ENCODE results near the gene GATD1. TPM values are rescaled to one million over a fixed set of nuclear protein-coding genes. Genes with fewer than 3 reads are reported as not detected.

Gene GATD1
- 60.3 and 63.3 TPM in 2 replicates for total RNA-seq

DNA sequence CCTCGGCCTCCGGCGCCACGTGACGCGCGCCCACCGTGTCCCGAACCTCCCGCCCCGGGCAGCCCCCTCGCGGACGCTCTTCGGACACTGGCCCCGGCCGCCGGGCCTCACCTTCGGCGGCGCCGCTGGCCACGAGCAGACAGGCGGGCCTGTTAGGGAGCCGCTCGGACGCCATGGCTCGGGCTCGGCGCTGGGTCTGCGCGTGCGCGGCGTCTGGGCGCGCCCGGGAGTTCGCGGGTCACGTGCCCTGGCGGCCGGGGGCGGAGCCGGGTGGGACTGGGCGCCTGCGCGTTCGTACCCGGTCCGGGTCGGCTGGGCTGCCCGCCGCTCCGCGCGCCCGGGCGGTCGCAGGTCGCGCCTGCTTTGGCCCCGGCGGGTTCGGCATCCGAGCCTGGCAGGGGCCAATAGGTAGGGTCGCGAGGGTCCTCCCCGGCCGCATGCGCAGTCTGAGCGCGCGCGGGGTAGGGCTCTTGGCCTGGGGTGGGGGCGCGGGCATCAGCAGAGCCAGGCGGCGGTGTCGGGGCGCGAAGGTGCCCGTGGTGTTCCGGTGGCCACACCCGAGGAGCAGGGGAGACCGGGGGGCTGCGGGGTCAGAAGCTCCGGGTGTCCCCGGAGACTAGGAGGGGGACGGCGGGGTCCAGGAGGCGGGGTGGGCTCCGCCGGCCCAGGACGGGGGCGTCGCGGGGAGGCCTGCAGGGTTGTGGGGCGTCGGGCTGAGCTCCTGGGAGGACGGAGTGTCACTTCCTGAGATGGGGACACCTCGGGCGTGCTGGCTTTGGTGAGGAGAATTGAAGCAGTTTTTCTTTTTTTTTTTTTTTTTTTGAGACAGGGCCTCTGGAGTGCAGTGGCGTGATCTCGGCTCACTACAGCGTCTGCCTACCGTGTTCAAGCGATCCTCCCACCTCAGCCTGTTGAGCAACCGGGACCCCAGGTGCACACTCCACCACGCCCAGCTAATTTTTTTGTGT, at the start of gene GATD1:
GATD1 (minus strand) TSS at position 200 of the 968 bp plus-strand sequence; CDS start at position 175, 25 bp downstream.
- H3K4me3 Mint-ChIP-seq = peak within 1 kb of the TSS; percentile 81
- ATAC-seq (ENCODE audit: low read depth) = peak; percentile 87

DNA sequence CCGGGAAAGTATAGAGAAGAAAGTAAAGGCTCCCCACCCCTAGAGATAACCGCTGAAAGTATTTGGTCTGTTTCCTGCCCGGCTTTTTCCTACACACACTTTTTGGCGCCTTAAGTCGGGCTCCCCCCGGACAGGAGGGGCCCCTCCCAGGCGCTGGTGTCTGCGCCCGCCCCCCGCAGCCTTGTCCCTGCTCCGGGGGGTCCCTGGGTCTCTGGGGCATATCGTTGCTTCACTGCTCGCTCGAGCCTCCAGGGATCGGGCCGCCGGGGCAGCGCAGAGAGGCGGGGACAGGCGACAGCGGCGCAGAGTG, 49.5 kb upstream of the GATD1 start:
- peak overlapping the region; percentile 68 for H3K4me3 Mint-ChIP-seq
- no peak for DNase-seq
- TF ChIP-seq CTCF (IDR thresholded peaks at IDR 0.05) = no peak
- CTCF ChIA-PET = no interaction called here
- no peak for ATAC-seq (ENCODE audit: low read depth)
- intact Hi-C loops (cut with micrococcal nuclease) = no loop called here
- peaks cover 42% of the 10 kb centered on the region for H3K4me1 Mint-ChIP-seq
- H3K9me3 Mint-ChIP-seq = no peaks in the 10 kb centered on the region
- H3K27ac Mint-ChIP-seq = no peak overlapping the region
- POLR2A ChIA-PET = interaction anchor here (1.0 to 2.7 kb wide), 2 partner anchors 16 to 17 kb away, joined by 4 to 6 read pairs; partner anchors contain the start of genes POLR2L, RPLP2 and TSPAN4
- H3K36me3 Mint-ChIP-seq (ENCODE audit: low read depth) = peaks cover 22% of the 10 kb centered on the region
- peaks cover 3% of the 10 kb centered on the region for H3K27me3 Mint-ChIP-seq

More for the DNA sequence above, at the start of gene GATD1:
- Mint-ChIP-seq H3K9me3 (no peaks in the 10 kb centered on the region), H3K27me3 (no peaks in the 10 kb centered on the region), H3K27ac (peak within 1 kb of the TSS; percentile 69), H3K4me1 (peaks cover 16% of the 10 kb centered on the region), H3K36me3 (ENCODE audit: low read depth) (peaks cover 5% of the 10 kb centered on the region)
- peak; percentile 98 for DNase-seq
- CTCF ChIA-PET = no interaction called here
- TF ChIP-seq CTCF (IDR thresholded peaks at IDR 0.05) = no peak
- POLR2A ChIA-PET = interaction anchor here (0.8 to 2.7 kb wide), 10 partner anchors 19 to 330 kb away, joined by 3 to 23 read pairs (median 5); partner anchors contain the start of genes IRF7, RPLP2, SLC25A22 and TALDO1
- intact Hi-C loops (cut with micrococcal nuclease) = loop anchor here (1.0 to 2.0 kb wide), 4 partner anchors 12 to 65 kb away; partner anchors contain the start of genes POLR2L, TALDO1 and TSPAN4

DNA sequence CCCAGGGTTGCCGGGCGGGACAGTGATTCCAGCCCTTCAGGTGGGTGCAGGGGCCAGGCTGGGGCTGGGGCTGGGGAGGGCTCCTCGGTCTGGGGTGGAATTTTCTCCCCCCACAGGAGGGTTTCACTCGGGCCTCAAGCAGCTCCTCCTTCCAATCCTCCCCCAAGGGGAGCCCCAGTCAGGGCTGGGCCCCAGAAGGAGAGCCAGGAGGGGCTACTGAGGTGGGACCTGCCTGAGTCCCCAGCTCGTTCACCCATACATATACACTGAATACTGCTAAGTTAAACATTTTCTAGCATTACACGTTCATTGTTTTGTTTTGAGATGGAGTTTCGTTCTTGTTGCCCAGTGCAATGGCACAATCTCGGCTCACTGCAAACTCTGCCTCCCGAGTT, 48.9 kb upstream of the GATD1 start:
- no peaks in the 10 kb centered on the region for H3K9me3 Mint-ChIP-seq
- H3K27ac Mint-ChIP-seq = no peak overlapping the region
- H3K4me1 Mint-ChIP-seq = peaks cover 39% of the 10 kb centered on the region
- CTCF ChIA-PET = no interaction called here
- intact Hi-C loops (cut with micrococcal nuclease) = no loop called here
- DNase-seq (no peak), ATAC-seq (ENCODE audit: low read depth) (no peak)
- peak overlapping the region; percentile 68 for H3K4me3 Mint-ChIP-seq
- H3K27me3 Mint-ChIP-seq = peaks cover 3% of the 10 kb centered on the region
- TF ChIP-seq CTCF (IDR thresholded peaks at IDR 0.05) = no peak
- H3K36me3 Mint-ChIP-seq (ENCODE audit: low read depth) = peaks cover 22% of the 10 kb centered on the region
- POLR2A ChIA-PET = interaction anchor here (1.0 to 2.7 kb wide), 2 partner anchors 16 to 17 kb away, joined by 4 to 6 read pairs; partner anchors contain the start of genes POLR2L, RPLP2 and TSPAN4

DNA sequence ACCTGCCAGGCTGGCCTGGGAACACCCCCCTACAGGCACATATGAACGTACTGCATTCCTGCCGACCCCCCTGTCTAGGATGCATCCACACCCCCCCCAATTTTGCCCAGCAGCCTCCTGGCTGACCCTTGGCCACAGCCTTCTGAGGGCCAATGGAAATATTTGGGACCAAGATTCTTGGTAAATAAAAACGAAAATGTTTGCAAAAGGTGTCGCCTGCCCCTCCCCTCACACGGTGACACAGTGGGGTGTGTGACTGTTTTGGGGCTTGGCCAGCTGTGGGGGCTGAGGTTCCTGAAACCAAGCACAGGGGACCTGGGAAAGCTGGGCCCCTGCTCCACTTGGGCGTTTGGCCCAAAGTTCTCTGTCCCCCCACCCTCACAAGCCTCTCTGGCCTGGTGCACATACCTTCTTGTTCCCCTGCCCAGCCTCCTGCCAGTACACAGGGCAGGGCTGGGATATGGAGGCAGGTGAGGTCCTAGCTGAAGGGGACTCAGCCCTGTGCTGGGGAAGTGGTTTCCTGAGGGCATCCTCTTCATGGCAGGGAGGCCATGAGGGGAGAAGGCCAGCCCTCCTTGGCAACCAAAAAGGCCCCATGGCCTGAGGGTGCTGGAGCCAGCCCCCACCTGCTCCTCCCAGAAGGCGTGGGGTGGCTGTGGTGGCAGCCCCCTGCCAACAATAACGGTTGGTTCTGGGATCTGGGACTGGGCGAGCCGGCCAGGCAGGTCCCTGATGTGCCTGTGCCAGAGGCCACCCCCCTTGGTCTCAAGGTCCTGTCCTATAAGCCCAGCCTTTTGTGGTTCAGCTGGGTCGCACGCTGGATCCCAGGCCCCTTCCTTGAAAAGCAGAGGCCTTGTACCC, 48.3 kb upstream of the GATD1 start:
- H3K27ac Mint-ChIP-seq = no peak overlapping the region
- H3K4me1 Mint-ChIP-seq = peaks cover 42% of the 10 kb centered on the region
- no peaks in the 10 kb centered on the region for H3K9me3 Mint-ChIP-seq
- peaks cover 3% of the 10 kb centered on the region for H3K27me3 Mint-ChIP-seq
- intact Hi-C loops (cut with micrococcal nuclease) = no loop called here
- TF ChIP-seq CTCF (IDR thresholded peaks at IDR 0.05) = no peak
- ATAC-seq (ENCODE audit: low read depth) = no peak
- CTCF ChIA-PET = no interaction called here
- DNase-seq = no peak
- peaks cover 22% of the 10 kb centered on the region for H3K36me3 Mint-ChIP-seq (ENCODE audit: low read depth)
- no peak overlapping the region for H3K4me3 Mint-ChIP-seq
- POLR2A ChIA-PET = interaction anchor here (1.0 to 2.7 kb wide), 2 partner anchors 16 to 17 kb away, joined by 4 to 6 read pairs; partner anchors contain the start of genes POLR2L, RPLP2 and TSPAN4

Data from activated B cell treated with CpG ODN at 0.5 μM for 24 hours (primary cell).